ENCODE data around the gene UGT1A9.

- TF ChIP-seq CTCF (IDR thresholded peaks at IDR 0.05) = no peak
- TF ChIP-seq POLR2AphosphoS5 (IDR thresholded peaks at IDR 0.05) = no peak
- TF ChIP-seq POLR2A (IDR thresholded peaks at IDR 0.05) = no peak
- TF ChIP-seq EP300 (IDR thresholded peaks at IDR 0.05) = no peak
Observed at GRCh38 chr2:233676046-233676445, 4.3 kb downstream of the UGT1A9 start.
